ENCODE measurements around the gene DNER. TPM values are rescaled to one million over a fixed set of nuclear protein-coding genes. Genes with fewer than 3 reads are reported as not detected.
"Not testable (repeated sequence)": the region's sequence is repeated elsewhere in the genome, so short reads cannot be mapped to it uniquely, and the experiment has no call there.

DNER gene, protein sequence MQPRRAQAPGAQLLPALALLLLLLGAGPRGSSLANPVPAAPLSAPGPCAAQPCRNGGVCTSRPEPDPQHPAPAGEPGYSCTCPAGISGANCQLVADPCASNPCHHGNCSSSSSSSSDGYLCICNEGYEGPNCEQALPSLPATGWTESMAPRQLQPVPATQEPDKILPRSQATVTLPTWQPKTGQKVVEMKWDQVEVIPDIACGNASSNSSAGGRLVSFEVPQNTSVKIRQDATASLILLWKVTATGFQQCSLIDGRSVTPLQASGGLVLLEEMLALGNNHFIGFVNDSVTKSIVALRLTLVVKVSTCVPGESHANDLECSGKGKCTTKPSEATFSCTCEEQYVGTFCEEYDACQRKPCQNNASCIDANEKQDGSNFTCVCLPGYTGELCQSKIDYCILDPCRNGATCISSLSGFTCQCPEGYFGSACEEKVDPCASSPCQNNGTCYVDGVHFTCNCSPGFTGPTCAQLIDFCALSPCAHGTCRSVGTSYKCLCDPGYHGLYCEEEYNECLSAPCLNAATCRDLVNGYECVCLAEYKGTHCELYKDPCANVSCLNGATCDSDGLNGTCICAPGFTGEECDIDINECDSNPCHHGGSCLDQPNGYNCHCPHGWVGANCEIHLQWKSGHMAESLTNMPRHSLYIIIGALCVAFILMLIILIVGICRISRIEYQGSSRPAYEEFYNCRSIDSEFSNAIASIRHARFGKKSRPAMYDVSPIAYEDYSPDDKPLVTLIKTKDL
- 1.3 TPM for total RNA-seq
- long read RNA-seq, partial matches to known transcripts = 1 of 2 reads
- long read RNA-seq, other reads (novel, unspliced or antisense) = 1 of 2 reads

DNA sequence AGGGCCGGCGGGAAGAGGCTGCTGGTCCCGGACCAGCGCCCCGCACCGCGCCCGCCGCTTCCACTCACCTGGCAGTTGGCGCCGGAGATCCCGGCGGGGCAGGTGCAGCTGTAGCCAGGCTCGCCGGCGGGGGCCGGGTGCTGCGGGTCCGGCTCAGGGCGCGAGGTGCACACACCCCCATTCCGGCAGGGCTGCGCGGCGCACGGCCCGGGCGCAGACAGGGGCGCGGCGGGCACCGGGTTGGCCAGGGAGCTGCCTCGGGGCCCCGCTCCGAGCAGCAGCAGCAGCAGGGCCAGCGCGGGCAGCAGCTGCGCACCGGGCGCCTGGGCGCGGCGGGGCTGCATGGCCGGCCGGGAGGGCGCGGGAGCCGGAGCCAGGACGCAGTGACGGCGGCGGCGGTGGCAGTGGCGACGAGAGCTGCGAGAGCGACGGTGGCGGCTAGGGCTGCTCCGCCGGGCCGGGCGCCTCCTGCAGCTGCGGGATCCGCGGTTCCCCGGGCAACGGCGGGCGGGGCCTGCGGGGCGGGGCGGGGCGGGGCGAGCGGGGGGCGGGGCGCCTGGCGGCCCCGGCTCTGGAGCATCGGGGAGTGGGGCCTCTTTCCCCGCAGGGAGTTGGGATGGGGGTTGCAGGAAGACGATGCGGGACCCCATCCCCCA, at the start of gene DNER:
DNER (minus strand) TSS at position 476 of the 656 bp plus-strand sequence; CDS start at position 344, 132 bp downstream.
- no peak for DNase-seq (ENCODE audit: low spot score)

DNA sequence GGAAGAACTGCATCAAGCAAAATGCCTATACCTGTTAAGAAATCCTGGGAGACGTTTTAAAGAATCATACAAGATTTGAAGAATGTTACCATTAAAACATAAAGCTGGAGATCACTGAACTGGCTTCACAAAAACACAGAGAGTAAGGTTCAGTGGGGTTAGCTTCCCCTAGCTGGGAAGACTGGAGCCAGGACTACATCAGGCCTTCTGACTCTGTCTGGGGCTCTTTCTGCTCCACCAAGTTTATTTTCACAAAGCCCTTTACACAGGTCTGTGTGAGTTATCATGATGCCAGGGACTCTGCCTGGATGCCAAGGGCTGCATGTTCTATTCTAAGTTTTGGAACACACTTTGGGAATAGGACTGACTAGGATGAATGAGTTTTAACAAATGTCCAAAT, 47.3 kb upstream of the DNER start:
- no peak for DNase-seq (ENCODE audit: low spot score)

DNA sequence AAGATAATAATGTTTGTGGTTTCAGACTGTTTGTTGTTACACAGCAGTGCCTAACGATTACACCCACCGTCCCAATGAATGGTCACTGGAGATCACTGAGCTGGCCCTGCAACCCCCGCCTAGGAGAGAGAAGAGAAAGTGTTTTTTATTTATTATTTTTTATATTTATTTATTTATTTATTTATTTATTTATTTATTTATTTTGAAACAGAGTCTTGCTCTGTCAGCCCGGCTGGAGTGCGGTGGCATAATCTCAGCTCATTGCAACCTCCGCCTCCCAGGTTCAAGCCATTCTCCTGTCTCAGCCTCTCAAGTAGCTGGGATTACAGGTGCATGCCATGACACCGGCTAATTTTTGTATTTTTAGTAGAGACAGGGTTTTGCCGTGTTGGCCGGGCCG, 43.1 kb upstream of the DNER start:
- DNase-seq (ENCODE audit: low spot score) = not testable (repeated sequence)

DNA sequence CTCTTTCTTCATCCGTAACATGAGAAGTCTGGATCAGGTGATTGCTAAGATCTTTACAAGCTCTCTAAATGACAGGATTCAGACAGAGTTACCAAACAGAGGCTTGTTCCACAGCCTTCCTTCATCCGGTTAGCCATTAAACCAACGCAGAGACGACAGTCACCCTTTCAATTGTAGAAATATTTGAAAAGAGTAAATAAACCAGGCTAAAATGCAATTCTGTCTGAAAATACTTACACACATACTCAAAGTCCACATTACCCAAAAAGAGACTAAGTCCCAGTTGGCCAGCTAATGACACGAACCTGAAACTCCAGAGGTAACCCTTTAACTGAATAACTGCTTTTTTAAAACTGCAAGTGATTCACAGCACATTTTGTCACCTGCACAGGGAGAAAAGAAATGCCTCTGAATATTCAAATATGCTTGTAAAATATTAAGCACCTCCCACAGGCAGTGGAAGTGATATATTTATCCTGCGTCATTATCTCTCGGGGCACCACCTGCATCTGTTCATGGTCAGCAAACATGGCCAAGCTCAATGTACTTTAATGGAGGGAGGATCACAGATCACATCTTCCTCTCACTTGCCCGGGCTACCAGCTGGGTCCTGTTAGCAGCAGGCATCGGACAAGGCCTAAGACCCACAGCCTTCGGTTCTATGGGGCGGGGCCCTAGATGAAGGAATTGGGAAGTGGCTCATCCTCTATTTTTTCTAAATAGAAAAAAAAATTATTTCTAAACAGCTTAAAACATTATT, 38.8 kb upstream of the DNER start:
- no peak for DNase-seq (ENCODE audit: low spot score)

DNA sequence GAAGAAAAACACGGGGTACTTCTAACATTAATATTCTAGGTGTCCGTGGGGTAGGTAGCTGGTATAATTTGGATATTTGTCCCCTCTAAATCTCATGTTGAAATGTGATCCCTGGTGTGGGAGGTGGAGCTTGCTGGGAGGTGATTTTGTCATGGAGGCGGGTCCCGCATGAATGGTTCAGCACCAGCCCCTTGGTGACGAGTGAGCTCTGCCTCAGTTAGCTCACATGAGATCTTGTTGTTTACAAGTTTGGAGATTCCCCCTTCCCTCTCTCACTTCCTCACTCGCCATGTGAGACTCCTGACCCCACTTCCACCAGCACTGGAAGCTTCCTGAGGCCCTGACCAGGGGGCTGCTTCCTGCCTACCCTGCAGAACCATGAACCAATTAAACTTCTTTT, 35.4 kb upstream of the DNER start:
- DNase-seq (ENCODE audit: low spot score) = no peak

DNA sequence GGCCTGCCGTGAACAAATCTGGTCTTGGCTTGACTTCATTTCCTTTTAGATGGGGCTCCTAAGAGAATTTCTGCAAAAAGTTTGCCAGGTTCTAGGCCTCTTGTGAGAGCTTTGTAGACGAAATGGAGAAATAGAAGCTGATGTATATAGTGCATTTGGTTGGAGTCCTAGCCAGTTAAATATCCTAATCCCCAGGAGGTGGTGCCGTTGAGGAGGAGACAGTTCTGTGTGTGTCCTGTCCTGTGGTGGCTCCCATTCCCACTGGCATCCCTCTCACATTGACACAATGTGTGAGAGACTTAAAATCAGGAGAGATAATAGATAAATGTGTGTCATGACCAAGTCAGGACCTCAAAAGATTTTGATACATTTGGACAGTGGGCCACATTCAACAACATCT, 34.6 kb upstream of the DNER start:
- DNase-seq (ENCODE audit: low spot score) = no peak

DNA sequence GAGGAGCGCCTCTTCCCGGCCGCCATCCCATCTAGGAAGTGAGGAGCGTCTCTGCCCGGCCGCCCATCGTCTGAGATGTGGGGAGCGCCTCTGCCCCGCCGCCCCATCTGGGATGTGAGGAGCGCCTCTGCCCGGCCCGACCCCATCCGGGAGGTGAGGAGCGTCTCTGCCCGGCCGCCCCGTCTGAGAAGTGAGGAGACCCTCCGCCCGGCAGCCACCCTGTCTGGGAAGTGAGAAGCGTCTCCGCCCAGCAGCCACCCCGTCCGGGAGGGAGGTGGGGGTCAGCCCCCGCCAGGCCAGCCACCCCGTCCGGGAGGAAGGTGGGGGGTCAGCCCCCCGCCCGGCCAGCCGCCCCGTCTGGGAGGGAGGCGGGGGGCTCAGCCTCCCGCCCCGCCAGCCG, 28.3 kb upstream of the DNER start:
- DNase-seq (ENCODE audit: low spot score) = not testable (repeated sequence)

DNA sequence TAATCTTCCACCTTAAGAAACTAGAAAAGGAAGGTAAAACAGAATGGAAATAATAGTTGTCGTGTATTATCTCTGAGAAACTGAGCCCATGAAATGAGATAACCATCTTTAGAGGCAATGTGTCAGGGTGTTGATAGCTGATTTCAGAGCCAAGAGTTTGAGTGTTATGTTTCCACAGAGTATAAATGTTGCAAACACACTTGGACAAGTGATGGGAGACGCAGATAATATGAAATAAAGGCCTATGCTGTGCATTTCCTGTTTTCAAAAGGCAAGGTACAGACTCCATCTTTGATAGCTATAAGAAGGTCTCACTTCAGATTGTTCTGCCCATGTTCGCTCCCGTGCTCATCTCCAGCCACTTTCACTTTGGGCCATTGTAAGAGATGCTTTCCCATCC, 25.9 kb upstream of the DNER start:
- no peak for DNase-seq (ENCODE audit: low spot score)

DNA sequence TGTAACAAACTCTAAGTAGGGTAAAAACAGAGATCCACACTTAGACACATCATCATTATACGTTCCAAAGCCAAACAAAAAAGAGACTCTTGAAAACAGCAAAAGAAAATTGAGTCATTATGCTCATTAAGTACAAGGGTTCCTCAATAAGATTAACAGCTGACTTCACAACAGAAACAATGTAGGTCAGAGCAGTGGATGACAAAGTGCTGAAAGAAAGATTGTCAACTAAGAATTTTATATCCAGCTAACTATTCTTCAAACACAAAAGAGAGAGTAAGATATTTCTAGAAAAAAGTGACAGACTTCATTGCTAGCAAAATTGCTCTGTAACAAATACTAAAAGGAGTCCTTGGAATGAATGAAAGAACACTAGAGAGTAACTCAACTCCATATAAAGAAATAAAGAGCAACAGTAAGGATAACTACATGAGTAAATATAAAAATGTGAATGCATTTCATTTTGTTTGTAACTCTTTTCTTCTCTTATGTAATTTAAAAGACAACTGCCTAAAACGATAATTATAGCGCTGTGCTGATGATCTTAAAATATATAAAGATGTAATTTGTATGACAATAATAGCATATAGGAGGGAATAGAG, 23.8 kb upstream of the DNER start:
- DNase-seq (ENCODE audit: low spot score) = no peak

DNA sequence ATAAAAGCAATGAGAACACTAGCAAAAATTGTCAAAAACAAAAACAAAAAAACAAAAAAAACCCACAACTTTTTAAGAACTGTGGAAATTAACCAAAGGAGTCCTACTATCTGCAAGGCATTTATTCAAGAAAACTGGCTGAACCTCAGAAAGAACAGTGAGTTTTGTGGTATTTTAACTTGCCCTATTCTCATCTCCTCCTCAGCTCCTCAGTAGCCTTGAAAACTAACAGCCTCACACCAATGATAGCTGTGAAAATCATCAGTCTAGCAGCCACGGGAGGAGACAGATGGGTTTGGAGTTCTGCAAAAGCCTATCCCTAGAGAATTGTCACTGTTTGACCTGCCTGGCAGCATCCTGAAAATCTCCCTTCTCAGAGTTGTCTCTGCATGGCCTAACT, 20.1 kb upstream of the DNER start:
- no peak for DNase-seq (ENCODE audit: low spot score)

DNA sequence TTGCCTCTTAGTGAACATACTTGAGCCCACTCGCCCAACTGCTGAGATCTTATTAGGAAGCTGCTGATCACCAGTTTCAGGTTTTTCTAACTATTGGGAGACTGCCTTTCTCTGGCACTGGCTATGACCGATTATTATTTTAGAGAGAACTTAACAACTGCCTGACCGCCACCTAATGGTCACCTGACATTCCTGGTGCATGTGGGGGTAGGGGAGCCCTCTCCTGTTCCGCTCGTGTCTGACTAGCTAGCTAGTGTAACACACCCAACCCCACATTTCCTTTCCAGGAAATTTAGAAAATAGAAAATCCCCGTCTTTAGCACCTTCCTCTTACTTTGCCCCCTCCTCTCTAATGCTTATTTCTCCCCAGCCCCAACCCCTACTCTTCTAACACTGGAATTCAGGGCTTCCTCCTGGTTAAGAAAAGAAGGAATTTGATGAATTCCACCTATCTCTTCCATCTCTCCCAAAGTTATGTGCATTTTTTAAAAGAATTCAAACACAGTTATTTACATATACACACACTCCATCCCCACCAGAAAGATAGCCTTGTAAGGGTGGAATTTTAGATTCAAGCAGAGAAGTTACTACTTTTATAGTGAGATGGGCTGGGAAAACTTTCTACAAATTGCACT, 19.4 kb upstream of the DNER start:
- no peak for DNase-seq (ENCODE audit: low spot score)

DNA sequence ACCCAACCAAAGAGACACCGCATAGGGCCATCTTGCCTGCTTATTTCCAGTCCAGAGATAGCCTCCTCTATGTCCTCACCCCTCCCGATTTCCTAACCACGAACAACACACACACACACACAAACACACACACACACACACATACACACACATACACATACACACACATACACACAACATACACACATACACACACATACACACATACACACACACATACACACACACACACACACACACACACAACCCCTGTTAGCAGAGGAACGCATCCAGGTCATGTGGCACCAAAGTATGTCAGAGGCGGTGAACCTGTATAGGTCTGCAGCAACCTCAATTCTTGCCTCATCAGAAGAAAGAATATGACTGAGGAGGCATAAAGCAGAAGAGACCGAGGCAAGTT, 18.5 kb upstream of the DNER start:
- no peak for DNase-seq (ENCODE audit: low spot score)

DNA sequence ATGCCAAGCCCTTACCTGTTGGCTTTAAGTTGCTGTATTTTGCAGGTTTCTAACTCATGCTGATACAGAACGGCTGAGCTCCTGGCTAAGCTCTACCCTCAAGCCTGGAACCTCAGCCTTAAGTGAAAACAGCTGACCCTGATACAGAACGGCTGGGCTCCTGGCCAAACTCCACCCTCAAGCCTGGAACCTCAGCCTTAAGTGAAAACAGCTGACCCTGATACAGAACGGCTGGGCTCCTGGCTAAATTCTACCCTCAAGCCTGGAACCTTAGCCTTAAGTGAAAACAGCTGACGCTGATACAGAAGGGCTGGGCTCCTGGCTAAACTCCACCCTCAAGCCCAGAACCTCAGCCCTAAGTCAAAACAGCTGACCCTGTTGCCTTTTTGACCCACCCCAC, 17.6 kb upstream of the DNER start:
- DNase-seq (ENCODE audit: low spot score) = no peak

DNA sequence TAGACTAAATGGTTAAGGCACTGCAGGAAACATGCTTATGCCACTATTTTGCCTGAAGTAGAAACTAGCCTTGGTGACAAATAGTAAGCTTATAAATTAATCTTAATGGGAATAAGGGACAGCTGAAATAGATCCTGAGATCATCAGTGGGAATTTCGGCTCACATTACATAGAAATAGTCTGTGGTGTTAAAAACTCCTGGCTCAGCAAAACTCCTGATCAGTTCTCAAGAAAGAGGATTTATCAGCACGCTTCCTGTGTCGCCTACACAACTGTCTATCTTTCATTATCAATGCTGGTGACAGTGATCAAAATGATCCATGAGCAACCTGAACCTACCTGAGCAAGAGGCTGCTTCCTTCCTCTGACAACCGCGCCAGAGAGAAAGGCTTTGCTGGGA, 17.0 kb upstream of the DNER start:
- no peak for DNase-seq (ENCODE audit: low spot score)

DNA sequence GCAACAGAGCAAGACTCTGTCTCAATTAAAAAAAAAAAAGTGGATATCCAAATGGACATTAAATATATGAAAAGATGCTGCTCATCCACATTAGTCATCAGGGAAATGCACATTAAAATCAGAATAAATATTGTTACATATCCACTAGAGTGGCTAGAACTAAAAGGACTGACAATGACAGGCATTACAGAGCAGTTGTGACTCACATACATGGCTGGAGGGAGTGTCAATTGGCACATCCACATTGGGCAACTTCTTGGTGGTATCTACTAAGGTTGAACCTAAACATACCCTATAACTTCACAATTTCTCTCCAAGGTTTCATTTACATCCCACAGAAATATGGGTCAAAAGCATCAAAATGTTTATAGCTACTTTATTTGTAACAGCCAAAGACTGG, 14.0 kb upstream of the DNER start:
- no peak for DNase-seq (ENCODE audit: low spot score)

DNA sequence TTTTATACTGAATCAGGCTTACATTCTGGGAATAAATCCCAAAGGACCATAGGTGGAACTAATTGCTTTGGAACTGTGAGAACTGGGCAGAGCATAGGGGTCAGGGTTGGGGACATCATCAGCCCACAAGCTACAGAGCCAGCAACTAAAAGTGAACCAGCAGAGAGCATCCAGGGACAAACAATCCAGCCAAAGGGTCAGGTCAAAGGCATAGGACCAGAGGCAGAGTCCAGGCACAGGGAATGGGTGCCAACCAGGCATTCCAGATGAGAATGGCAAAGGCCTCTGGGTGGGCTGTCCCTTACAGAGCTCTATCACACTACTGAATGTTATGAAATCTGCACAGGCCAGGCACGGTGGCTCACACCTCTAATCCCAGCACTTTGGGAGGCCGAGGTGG, 12.3 kb upstream of the DNER start:
- no peak for DNase-seq (ENCODE audit: low spot score)

DNA sequence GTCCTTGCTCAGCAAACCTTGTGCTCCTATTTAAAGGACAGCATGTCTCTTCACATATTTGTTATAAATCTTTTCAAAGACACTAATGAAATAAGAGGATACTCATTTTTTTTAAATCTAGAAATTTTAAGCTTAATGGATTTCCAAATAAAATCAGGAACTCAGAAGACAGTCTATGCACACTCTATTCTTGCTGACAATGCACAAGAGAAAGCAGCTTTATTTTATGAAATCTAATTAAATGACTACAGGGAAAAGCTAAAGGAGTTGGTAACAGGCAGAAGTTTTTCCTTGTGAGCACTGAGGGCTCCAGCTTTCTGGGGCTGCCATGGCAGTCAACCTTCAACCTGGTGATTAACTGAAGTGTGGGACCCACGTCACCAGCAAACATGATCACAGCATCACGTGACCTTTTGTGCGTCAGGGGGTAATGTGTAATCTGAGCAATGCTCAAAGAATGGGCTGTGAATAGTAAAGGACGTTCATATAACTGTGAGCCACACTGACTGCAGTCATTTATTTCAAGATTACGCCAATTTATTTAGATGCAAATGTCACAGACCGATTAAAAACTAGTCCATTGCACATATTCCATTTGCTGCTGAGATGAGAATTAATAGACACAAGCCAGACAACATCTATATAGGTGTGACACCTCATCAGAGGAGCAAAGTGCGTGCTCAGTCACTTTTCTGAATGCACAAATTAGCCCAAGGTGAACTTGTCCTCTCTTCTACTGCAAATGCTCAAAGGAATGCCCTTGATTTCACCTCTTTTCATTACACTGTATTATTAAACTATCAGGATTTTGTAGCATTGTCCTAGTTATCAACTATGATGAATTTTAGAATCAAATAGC, 11.6 kb upstream of the DNER start:
- DNase-seq (ENCODE audit: low spot score) = no peak

DNA sequence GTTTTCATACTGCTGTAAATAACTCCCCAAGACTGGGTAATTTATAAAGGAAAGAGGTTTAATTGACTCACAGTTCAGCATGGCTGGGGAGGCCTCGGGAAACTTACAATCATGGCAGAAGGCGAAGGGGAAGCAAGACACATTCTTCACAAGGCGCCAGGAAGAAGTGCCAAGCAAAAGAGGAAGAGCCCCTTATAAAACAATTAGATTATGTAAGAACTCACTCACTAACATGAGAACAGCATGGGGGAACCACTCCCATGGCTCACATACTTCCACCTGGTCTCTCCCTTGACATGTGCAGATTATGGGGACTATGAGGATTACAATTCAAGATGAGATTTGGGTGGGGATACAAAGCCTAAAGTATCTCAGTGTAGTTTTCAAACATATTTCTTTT, 8.8 kb upstream of the DNER start:
- DNase-seq (ENCODE audit: low spot score) = not testable (repeated sequence)

DNA sequence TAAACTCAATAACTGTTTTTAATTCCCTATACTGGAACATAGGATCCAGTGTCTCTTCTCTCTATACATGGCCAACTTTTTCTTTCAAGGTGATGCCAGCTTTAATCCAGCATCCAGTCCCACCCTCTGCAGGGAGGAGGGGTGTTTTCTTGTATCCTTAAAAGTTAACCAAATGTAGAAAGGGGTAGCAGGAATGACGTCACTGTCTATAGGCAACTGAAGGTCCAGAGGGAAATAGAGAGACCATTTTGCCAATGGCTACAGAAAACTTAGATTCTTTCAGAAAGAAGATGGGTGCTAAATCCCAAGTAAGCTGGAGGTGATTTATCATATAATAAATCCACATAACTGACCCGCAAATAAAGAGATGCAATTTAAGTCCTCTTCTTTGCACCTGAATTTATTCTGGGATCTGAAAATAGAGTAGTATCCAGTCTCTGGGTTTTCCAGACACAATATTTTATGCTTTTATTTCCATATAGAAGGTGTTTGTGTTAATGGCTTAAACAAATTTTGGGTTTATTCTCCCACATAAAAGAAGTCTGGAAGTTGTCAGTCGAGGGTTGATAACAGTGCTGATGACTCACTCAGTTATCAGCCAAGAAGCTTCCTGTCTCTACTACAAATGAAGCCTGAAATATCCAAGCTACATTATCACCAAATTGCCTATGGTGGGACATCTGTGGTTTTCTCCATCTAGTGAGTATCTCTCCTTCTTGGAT, 5.7 kb upstream of the DNER start:
- DNase-seq (ENCODE audit: low spot score) = no peak
